Measurements from ENCODE around the gene TNNC1. TPM values are rescaled to one million over a fixed set of nuclear protein-coding genes. Genes with fewer than 3 reads are reported as not detected.

TNNC1 gene
- total RNA-seq, 1 donor from 2014 or later, result 0.58 TPM

- no peak overlapping the region for H3K4me3 ChIP-seq (ENCODE audit: low read depth, low read length)
- no peak for TF ChIP-seq CTCF (conservative IDR thresholded peaks at IDR 0.05; ENCODE audit: low read depth, low read length)
- no peak for DNase-seq (ENCODE audit: low read depth)
These were observed 29.2 kb upstream of the TNNC1 start for GRCh38 chr3:52483081-52483480.

GRCh38 chr3:52481819-52482521 is 28.1 kb upstream of the TNNC1 start:
- H3K4me3 ChIP-seq (ENCODE audit: low read depth, low read length), result no peak overlapping the region
- TF ChIP-seq CTCF (conservative IDR thresholded peaks at IDR 0.05; ENCODE audit: low read depth, low read length), result peak; percentile 51
- no peak for DNase-seq (ENCODE audit: low read depth)

- H3K4me3 ChIP-seq (ENCODE audit: low read depth, low read length), result no peak overlapping the region
- no peak for DNase-seq (ENCODE audit: low read depth)
- TF ChIP-seq CTCF (conservative IDR thresholded peaks at IDR 0.05; ENCODE audit: low read depth, low read length), result no peak
These were observed 27.2 kb upstream of the TNNC1 start for GRCh38 chr3:52480768-52481715.

- H3K4me3 ChIP-seq (ENCODE audit: low read depth, low read length), result no peak overlapping the region
- no peak for DNase-seq (ENCODE audit: low read depth)
- no peak for TF ChIP-seq CTCF (conservative IDR thresholded peaks at IDR 0.05; ENCODE audit: low read depth, low read length)
These were observed 26.2 kb upstream of the TNNC1 start for GRCh38 chr3:52479877-52480575.

- no peak for DNase-seq (ENCODE audit: low read depth)
- H3K4me3 ChIP-seq (ENCODE audit: low read depth, low read length), result no peak overlapping the region
- TF ChIP-seq CTCF (conservative IDR thresholded peaks at IDR 0.05; ENCODE audit: low read depth, low read length), result no peak
These were observed 25.4 kb upstream of the TNNC1 start for GRCh38 chr3:52479037-52479876.

- no peak overlapping the region for H3K4me3 ChIP-seq (ENCODE audit: low read depth, low read length)
- no peak for TF ChIP-seq CTCF (conservative IDR thresholded peaks at IDR 0.05; ENCODE audit: low read depth, low read length)
- DNase-seq (ENCODE audit: low read depth), result no peak
These were observed 23.9 kb upstream of the TNNC1 start for GRCh38 chr3:52477796-52478095.

Measured in epithelial cell of proximal tubule (primary cell).